ENCODE data around the gene CBARP.

DNA sequence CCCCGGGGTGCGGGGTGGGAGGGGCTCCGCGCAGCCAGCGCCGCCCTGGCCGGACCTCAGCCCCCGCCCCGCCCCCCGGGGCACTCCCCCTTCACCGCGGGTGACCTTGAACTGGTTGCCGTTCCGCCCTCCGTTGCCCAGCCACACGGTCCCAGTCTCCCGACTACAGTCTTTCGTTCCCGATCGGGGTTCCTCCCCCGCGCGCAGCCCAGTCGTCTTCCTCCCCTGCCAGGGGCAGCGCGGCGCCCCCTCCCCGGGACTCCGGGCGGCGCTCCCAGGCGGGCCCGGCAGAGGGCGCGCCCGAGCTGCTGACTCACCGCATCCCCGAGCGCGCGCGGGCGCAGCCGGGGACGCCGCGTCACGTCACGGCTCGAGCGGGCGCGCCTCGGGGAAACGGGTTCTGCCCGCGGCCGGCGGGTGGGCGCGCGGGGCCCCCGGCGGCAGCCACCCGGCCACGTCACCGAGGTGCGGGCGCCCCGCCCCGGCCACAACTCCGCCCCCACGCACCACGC, 11.0 kb upstream of the CBARP start:
- TF ChIP-seq, protein P1, sequence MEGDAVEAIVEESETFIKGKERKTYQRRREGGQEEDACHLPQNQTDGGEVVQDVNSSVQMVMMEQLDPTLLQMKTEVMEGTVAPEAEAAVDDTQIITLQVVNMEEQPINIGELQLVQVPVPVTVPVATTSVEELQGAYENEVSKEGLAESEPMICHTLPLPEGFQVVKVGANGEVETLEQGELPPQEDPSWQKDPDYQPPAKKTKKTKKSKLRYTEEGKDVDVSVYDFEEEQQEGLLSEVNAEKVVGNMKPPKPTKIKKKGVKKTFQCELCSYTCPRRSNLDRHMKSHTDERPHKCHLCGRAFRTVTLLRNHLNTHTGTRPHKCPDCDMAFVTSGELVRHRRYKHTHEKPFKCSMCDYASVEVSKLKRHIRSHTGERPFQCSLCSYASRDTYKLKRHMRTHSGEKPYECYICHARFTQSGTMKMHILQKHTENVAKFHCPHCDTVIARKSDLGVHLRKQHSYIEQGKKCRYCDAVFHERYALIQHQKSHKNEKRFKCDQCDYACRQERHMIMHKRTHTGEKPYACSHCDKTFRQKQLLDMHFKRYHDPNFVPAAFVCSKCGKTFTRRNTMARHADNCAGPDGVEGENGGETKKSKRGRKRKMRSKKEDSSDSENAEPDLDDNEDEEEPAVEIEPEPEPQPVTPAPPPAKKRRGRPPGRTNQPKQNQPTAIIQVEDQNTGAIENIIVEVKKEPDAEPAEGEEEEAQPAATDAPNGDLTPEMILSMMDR (IDR thresholded peaks at IDR 0.05; ENCODE audit: poor library complexity, severe bottlenecking): peak; percentile 94
- TF ChIP-seq EZH2 (IDR thresholded peaks at IDR 0.05; ENCODE audit: borderline replicate concordance, insufficient read depth, low read length, poor library complexity, severe bottlenecking): no peak
- peak; percentile 80 for TF ChIP-seq EP300 (conservative IDR thresholded peaks at IDR 0.05; ENCODE audit: poor library complexity, severe bottlenecking)
- TF ChIP-seq, protein P2, sequence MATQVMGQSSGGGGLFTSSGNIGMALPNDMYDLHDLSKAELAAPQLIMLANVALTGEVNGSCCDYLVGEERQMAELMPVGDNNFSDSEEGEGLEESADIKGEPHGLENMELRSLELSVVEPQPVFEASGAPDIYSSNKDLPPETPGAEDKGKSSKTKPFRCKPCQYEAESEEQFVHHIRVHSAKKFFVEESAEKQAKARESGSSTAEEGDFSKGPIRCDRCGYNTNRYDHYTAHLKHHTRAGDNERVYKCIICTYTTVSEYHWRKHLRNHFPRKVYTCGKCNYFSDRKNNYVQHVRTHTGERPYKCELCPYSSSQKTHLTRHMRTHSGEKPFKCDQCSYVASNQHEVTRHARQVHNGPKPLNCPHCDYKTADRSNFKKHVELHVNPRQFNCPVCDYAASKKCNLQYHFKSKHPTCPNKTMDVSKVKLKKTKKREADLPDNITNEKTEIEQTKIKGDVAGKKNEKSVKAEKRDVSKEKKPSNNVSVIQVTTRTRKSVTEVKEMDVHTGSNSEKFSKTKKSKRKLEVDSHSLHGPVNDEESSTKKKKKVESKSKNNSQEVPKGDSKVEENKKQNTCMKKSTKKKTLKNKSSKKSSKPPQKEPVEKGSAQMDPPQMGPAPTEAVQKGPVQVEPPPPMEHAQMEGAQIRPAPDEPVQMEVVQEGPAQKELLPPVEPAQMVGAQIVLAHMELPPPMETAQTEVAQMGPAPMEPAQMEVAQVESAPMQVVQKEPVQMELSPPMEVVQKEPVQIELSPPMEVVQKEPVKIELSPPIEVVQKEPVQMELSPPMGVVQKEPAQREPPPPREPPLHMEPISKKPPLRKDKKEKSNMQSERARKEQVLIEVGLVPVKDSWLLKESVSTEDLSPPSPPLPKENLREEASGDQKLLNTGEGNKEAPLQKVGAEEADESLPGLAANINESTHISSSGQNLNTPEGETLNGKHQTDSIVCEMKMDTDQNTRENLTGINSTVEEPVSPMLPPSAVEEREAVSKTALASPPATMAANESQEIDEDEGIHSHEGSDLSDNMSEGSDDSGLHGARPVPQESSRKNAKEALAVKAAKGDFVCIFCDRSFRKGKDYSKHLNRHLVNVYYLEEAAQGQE (IDR thresholded peaks at IDR 0.05; ENCODE audit: borderline replicate concordance): no peak
